CD14-positive monocyte (primary cell): ENCODE data around the gene DEGS1. TPM values are rescaled to one million over a fixed set of nuclear protein-coding genes. Genes with fewer than 3 reads are reported as not detected.

Source experiments
- DNase-seq, 3 donors: peaks; one replicate each; pipeline ENCODE4 v3.0.0-alpha.2; 2011 to 2022
- H2AFZ ChIP-seq: 2 replicates; pipeline ENCODE4 v1.6.0; 2012; ENCODE audit warnings: mild to moderate bottlenecking, low read depth, low read length, inconsistent platforms; ENCODE audit not compliant: insufficient read depth, poor library complexity, severe bottlenecking
- H3K27ac ChIP-seq, 2 donors: 1 replicate in 1 of 2; 2 replicates in 1 of 2; pipeline ENCODE4 v1.5.1; 2012 to 2013; ENCODE audit warnings: low read length in 2 of 2, control low read depth in 1 of 2, inconsistent platforms in 1 of 2, low read depth in 1 of 2, mild to moderate bottlenecking in 1 of 2
- H3K27me3 ChIP-seq, 2 donors: one replicate each; pipeline versions ENCODE4 v1.6.0 to v1.6.1; 2011 to 2013; ENCODE audit warnings: low read length in 2 of 2; ENCODE audit not compliant: control insufficient read depth in 2 of 2, insufficient read depth in 2 of 2
- H3K36me3 ChIP-seq, 2 donors: replicated peaks in 1 of 2; 1 replicate in 1 of 2; 2 replicates in 1 of 2; pipeline versions ENCODE4 v1.5.1 to v1.6.1; 2012 to 2013; ENCODE audit warnings: low read length in 2 of 2, control low read depth in 1 of 2, inconsistent platforms in 1 of 2, mild to moderate bottlenecking in 1 of 2; ENCODE audit not compliant: insufficient read depth in 2 of 2, control insufficient read depth in 1 of 2
- H3K4me1 ChIP-seq, 2 donors: 1 replicate in 1 of 2; 2 replicates in 1 of 2; pipeline versions ENCODE4 v1.5.1 to v1.6.1; 2012 to 2013; ENCODE audit warnings: low read length in 2 of 2, control low read depth in 1 of 2, inconsistent platforms in 1 of 2, mild to moderate bottlenecking in 1 of 2, moderate library complexity in 1 of 2; ENCODE audit not compliant: insufficient read depth in 2 of 2, control insufficient read depth in 1 of 2
- H3K4me2 ChIP-seq: replicated peaks from 2 replicates; pipeline ENCODE3; 2012; ENCODE audit warnings: low read length, moderate library complexity, mild to moderate bottlenecking; ENCODE audit not compliant: poor library complexity, severe bottlenecking; ENCODE audit errors: extremely low read depth
- H3K4me3 ChIP-seq, 3 experiments: fragments of 200-600 bp in 1 of 3; sonication (generic) in 1 of 3; replicated peaks in 1 of 3; 1 replicate in 2 of 3; 2 replicates in 1 of 3; pipeline ENCODE4 v1.5.1; 2011 to 2013; ENCODE audit warnings: low read length in 3 of 3, mild to moderate bottlenecking in 3 of 3, control low read depth in 2 of 3, low read depth in 2 of 3, inconsistent platforms in 1 of 3, moderate library complexity in 1 of 3
- H3K79me2 ChIP-seq: 2 replicates; pipeline ENCODE4 v1.6.0; 2012; ENCODE audit warnings: mild to moderate bottlenecking, control low read depth, inconsistent platforms, low read length, moderate library complexity; ENCODE audit not compliant: insufficient read depth
- H3K9ac ChIP-seq: 2 replicates; pipeline ENCODE4 v1.6.0; 2017; ENCODE audit warnings: low read length, mild to moderate bottlenecking; ENCODE audit not compliant: insufficient read depth, poor library complexity, severe bottlenecking
- H3K9me3 ChIP-seq, 2 donors: replicated peaks in 1 of 2; 1 replicate in 1 of 2; 2 replicates in 1 of 2; pipeline versions ENCODE4 v1.5.1 to v1.6.1; 2012 to 2013; ENCODE audit warnings: low read length in 2 of 2, control low read depth in 1 of 2; ENCODE audit not compliant: control insufficient read depth in 1 of 2, insufficient read depth in 1 of 2
- H4K20me1 ChIP-seq: 2 replicates; pipeline ENCODE4 v1.6.0; 2012; ENCODE audit warnings: mild to moderate bottlenecking, low read length, control low read depth, moderate library complexity; ENCODE audit not compliant: insufficient read depth
- H3K27ac Mint-ChIP-seq, 7 donors: one replicate each; pipeline ENCODE4 v1.8.0; 2020; ENCODE audit warnings: mild to moderate bottlenecking in 7 of 7, mixed read lengths in 7 of 7, moderate library complexity in 6 of 7, inconsistent platforms in 2 of 7
- H3K27me3 Mint-ChIP-seq, 3 donors: one replicate each; pipeline ENCODE4 v1.8.0; 2021 to 2022; ENCODE audit warnings: low read depth in 3 of 3, mild to moderate bottlenecking in 3 of 3, mixed read lengths in 3 of 3, moderate library complexity in 3 of 3, inconsistent platforms in 1 of 3
- H3K36me3 Mint-ChIP-seq, 2 donors: one replicate each; pipeline ENCODE4 v1.8.0; 2020; ENCODE audit warnings: mixed read lengths in 2 of 2, inconsistent platforms in 1 of 2, mild to moderate bottlenecking in 1 of 2
- H3K4me1 Mint-ChIP-seq: one replicate; pipeline ENCODE4 v1.8.0; 2020; ENCODE audit warnings: mild to moderate bottlenecking, mixed read lengths
- H3K4me3 Mint-ChIP-seq, 2 donors: one replicate each; pipeline ENCODE4 v1.8.0; 2020; ENCODE audit warnings: mild to moderate bottlenecking in 2 of 2, mixed read lengths in 2 of 2, moderate library complexity in 1 of 2
- H3K9me3 Mint-ChIP-seq, 7 donors: one replicate each; pipeline ENCODE4 v1.8.0; 2020 to 2022; ENCODE audit warnings: mixed read lengths in 7 of 7, mild to moderate bottlenecking in 6 of 7, moderate library complexity in 6 of 7, inconsistent platforms in 2 of 7
- CTCF ChIP-seq: fragments of 200-600 bp; IDR thresholded peaks from one replicate; pipeline ENCODE4 v1.8.0; 2022; ENCODE audit warnings: antibody characterized with exemption, mild to moderate bottlenecking
- WGBS: methylation state at CpG from one replicate; pipeline ENCODE4 v1.1.5; 2013; ENCODE audit warnings: missing lambda C conversion rate; ENCODE audit not compliant: insufficient coverage; 5-methylcytosine and 5-hydroxymethylcytosine counted together
- intact Hi-C, 2 donors: fragments of 100-400 bp; cut with micrococcal nuclease; formaldehyde crosslinking; loops; one replicate each; pipeline versions ENCODE4 v1.15.0 to v1.15.1; 2023
- polyA plus RNA-seq, 3 donors: library from polyadenylated mRNA; depleted of rRNA in 1 of 3; unstranded in 2 of 3; stranded (reverse) in 1 of 3; fragments of 300-500 nt in 2 of 3; fragments of >200 nt in 1 of 3; fragmentation: Illumina TruSeq in 2 of 3; gene quantifications; 1 replicate in 2 of 3; 2 replicates in 1 of 3; pipeline ENCODE4 v1.2.3, GENCODE V29; 2012 to 2021

The DEGS1 gene
- polyA plus RNA-seq, 3 donors: 35.0 to 137 (median 118) TPM

- H3K27ac ChIP-seq: no peak overlapping the region
- H3K9ac ChIP-seq: no peak overlapping the region
- no peak for DNase-seq
- H3K4me3 ChIP-seq: no peak overlapping the region
- peaks cover 25 to 80% of the 10 kb centered on the region in 2 donors for H3K36me3 ChIP-seq
- H3K27me3 ChIP-seq: no peaks in the 10 kb centered on the region
- H3K27me3 Mint-ChIP-seq: no peaks in the 10 kb centered on the region
- no peak overlapping the region for H3K4me2 ChIP-seq
- H3K4me3 Mint-ChIP-seq: no peak overlapping the region
- WGBS: 83% methylated on average over 1 of the region's 3 CpGs
- no peak overlapping the region for H2AFZ ChIP-seq
- no peaks in the 10 kb centered on the region for H3K4me1 Mint-ChIP-seq
- H3K9me3 ChIP-seq: no peaks in the 10 kb centered on the region
- H4K20me1 ChIP-seq: peaks cover 4% of the 10 kb centered on the region
- no peak for TF ChIP-seq CTCF
- no peaks in the 10 kb centered on the region for H3K4me1 ChIP-seq
- H3K27ac Mint-ChIP-seq: no peak overlapping the region
- intact Hi-C loops: no loop called here
- H3K9me3 Mint-ChIP-seq: no peaks in the 10 kb centered on the region
- H3K79me2 ChIP-seq: no peaks in the 10 kb centered on the region
- peaks cover 41 to 68% of the 10 kb centered on the region in 2 donors for H3K36me3 Mint-ChIP-seq
These were observed 41.3 kb upstream of the DEGS1 start for GRCh38 chr1:224141693-224142092.

- Mint-ChIP-seq H3K36me3 (peaks cover 26 to 50% of the 10 kb centered on the region in 2 donors), H3K9me3 (no peaks in the 10 kb centered on the region), H3K4me3 (no peak overlapping the region), H3K4me1 (no peaks in the 10 kb centered on the region), H3K27me3 (peaks cover 0 to 2% (median 0%) of the 10 kb centered on the region in 3 donors), H3K27ac (no peak overlapping the region)
- peaks cover 4% of the 10 kb centered on the region for H4K20me1 ChIP-seq
- H3K9ac ChIP-seq: no peak overlapping the region
- no peak overlapping the region for H2AFZ ChIP-seq
- H3K36me3 ChIP-seq: peaks cover 13 to 57% of the 10 kb centered on the region in 2 donors
- no peak overlapping the region for H3K4me3 ChIP-seq
- no peak for DNase-seq
- H3K27me3 ChIP-seq: no peaks in the 10 kb centered on the region
- H3K79me2 ChIP-seq: no peaks in the 10 kb centered on the region
- intact Hi-C loops: no loop called here
- no peaks in the 10 kb centered on the region for H3K4me1 ChIP-seq
- no peak overlapping the region for H3K4me2 ChIP-seq
- WGBS: 89% methylated on average over 1 of the region's 1 CpG
- H3K9me3 ChIP-seq: no peaks in the 10 kb centered on the region
- no peak for TF ChIP-seq CTCF
- H3K27ac ChIP-seq: no peak overlapping the region
These were observed 33.3 kb upstream of the DEGS1 start for GRCh38 chr1:224149709-224150108.
